Kidney capillary endothelial cell (primary cell): ENCODE measurements around the gene PEX19.
"Not testable (repeated sequence)": the region's sequence is repeated elsewhere in the genome, so short reads cannot be mapped to it uniquely, and the experiment has no call there.

Experiments
- DNase-seq: peaks from one replicate; pipeline ENCODE4 v3.0.0-alpha.2; 2018; ENCODE audit warnings: low spot score

The PEX19 gene

GRCh38 chr1:160284782-160285344 is at the start of gene PEX19:
Gene PEX19, minus strand, starts transcription at chr1:160285133. Its CDS starts 9 bp downstream, at chr1:160285124.
- peak; percentile 91 for DNase-seq

GRCh38 chr1:160332516-160332915 is 47.6 kb upstream of the PEX19 start:
- DNase-seq = no peak

GRCh38 chr1:160330119-160330518 is 45.2 kb upstream of the PEX19 start:
- no peak for DNase-seq

- DNase-seq = no peak
Measured at GRCh38 chr1:160328184-160328583, 43.3 kb upstream of the PEX19 start.

GRCh38 chr1:160326418-160326817 is 41.5 kb upstream of the PEX19 start:
- DNase-seq = no peak

- DNase-seq = no peak
Measured at GRCh38 chr1:160325252-160325651, 40.3 kb upstream of the PEX19 start.

GRCh38 chr1:160322831-160323230 is 37.9 kb upstream of the PEX19 start:
- no peak for DNase-seq

- no peak for DNase-seq
Measured at GRCh38 chr1:160315359-160315758, 30.4 kb upstream of the PEX19 start.

GRCh38 chr1:160309571-160309970 is 24.6 kb upstream of the PEX19 start:
- DNase-seq = no peak

GRCh38 chr1:160309185-160309557 is 24.2 kb upstream of the PEX19 start:
- DNase-seq = no peak

GRCh38 chr1:160308451-160309184 is 23.7 kb upstream of the PEX19 start:
- no peak for DNase-seq

GRCh38 chr1:160307118-160307791 is 22.3 kb upstream of the PEX19 start:
- DNase-seq = no peak

GRCh38 chr1:160300173-160300572 is 15.2 kb upstream of the PEX19 start:
- DNase-seq = no peak

- no peak for DNase-seq
Measured at GRCh38 chr1:160296036-160296435, 11.1 kb upstream of the PEX19 start.

- no peak for DNase-seq
Measured at GRCh38 chr1:160293020-160293968, 8.4 kb upstream of the PEX19 start.

GRCh38 chr1:160291248-160292220 is 6.6 kb upstream of the PEX19 start:
- DNase-seq = peak; percentile 52

GRCh38 chr1:160287769-160288168 is 2.8 kb upstream of the PEX19 start:
- DNase-seq = not testable (repeated sequence)

- DNase-seq = no peak
Measured at GRCh38 chr1:160285506-160285905, 573 bp upstream of the PEX19 start.

- peak; percentile 50 for DNase-seq
Measured at GRCh38 chr1:160284220-160284781, 632 bp downstream of the PEX19 start.

GRCh38 chr1:160282807-160283206 is 2.1 kb downstream of the PEX19 start:
- DNase-seq = no peak

GRCh38 chr1:160277987-160278386 is 6.9 kb downstream of the PEX19 start:
- DNase-seq = no peak
